GDM1 (cell line): ENCODE results near the gene WDR20.
"Not testable (repeated sequence)": the region's sequence is repeated elsewhere in the genome, so short reads cannot be mapped to it uniquely, and the experiment has no call there.

ENCODE experiments used
- DNase-seq: peaks from one replicate; lab custom pipeline; 2025; lab: John Stamatoyannopoulos, UW

The WDR20 gene

DNA sequence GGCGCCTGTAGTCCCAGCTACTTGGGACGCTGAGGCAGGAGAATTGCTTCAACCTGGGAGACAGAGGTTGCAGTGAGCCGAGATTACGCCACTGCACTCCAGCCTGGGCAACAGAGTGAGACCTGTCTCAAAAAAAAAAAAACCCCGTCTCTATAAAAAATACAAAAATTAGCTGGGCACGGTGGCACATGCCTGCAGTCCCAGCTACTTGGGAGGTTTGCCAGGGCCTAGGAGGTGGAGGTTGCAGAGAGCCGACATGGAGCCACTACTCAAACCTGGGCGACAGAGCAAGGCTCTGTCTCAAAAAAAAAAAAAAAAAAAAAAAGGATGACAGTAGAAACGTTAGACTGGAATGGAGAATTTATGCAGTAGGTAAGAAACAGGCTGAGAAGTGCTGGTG lies 5.7 kb upstream of the WDR20 start:
- not testable (repeated sequence) for DNase-seq

GRCh38 chr14:102134719-102135118 lies 5.0 kb upstream of the WDR20 start:
- DNase-seq, result not testable (repeated sequence)

DNA sequence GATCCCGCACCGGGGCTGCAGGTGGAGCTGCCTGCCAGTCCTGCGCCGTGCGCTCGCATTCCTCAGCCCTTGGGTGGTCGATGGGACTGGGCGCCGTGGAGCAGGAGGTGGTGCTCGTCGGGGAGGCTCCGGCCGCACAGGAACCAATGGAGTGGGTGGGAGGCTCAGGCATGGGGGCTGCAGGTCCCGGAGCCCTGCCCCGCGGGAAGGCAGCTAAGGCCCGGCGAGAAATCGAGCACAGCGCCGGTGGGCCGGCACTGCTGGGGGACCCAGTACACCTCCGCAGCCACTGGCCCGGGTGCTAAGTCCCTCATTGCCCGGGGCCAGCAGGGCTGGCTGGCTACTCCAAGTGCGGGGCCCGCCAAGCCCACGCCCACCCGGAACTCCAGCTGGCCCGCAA lies 4.2 kb upstream of the WDR20 start:
- DNase-seq, result not testable (repeated sequence)

DNA sequence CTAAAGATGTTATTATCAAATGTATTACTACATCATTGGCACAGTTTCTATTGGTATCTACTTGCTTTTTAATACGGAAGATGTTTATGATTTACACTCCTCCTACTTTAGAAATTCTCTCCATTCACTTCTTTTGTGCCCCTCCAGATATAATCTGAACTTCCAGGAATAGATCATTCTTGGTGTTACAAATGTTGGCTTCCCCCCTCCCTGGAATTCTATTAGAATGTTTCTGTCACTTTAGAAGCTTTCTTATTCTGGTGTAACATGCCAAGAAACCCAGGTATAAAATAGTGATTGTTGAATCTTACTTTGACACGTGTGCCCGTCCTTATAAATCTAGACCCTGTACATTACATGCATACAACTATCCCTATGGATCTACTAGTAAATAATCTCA lies 1.2 kb upstream of the WDR20 start:
- DNase-seq, result no peak

DNA sequence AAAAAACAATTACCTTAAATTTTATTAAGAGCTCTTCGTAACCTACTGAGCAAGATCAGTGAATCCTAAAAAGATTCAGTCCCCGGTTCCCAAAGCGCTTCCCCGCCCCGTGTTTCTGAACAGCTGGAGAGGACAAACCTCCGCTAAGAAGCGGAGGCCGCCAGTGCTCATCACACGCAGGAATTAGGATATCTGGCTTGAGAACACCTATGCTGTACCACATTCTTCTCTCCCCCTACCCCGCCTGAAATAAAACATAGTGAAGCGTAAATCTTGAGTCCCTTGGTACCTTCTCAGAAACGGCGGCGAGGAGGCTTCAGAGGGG lies 774 bp upstream of the WDR20 start:
- no peak for DNase-seq

DNA sequence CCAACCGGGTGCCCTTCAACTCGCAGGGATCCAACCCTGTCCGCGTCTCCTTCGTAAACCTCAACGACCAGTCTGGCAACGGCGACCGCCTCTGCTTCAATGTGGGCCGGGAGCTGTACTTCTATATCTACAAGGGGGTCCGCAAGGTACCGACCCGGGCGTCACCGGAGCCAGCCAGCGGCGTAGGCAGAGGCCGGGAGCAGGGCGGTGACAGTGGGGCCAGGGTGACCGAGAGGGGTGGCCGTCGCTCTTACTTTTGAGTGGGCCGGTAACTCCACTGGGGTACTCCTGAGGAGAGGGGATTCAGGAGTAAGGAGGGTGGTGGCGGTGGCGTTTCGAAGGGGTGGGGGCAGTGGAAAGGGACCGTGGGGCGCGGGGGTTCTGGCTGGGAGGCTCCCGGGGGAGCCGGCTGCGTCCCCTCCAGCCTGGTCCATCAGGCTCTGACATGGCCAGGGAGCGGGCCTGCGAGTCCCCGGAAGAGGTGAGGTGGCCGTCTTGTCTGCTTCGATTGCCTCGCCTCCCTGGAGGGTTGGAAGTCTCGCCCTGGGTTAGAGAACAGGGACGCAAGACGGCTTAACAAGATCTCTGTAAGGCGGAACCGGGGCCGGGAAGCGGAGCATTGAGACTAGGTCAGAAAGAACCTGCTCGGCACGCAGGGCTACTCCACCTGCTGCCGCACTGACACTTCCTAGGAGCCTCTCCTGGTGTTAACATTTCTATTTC lies 491 bp downstream of the WDR20 start:
- no peak for DNase-seq

DNA sequence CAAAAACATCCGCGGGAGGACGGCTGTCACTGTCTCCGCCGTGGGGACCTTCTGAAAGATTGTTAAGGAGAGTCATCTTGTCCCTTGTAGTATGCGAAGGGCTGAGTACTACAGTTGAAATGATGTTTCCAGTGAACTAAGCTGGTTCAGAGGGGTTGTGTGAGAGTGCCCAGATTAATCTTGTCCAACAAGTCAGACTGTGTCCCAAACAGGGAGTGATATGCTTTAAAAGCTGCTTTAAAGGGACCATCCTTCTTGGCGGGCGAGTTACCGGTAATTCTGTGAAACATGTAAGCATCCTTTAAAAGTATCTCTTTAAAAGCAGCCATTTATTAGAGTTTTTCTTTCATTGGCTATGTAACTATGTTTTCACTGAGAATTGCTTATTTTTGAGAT lies 1.1 kb downstream of the WDR20 start:
- no peak for DNase-seq

DNA sequence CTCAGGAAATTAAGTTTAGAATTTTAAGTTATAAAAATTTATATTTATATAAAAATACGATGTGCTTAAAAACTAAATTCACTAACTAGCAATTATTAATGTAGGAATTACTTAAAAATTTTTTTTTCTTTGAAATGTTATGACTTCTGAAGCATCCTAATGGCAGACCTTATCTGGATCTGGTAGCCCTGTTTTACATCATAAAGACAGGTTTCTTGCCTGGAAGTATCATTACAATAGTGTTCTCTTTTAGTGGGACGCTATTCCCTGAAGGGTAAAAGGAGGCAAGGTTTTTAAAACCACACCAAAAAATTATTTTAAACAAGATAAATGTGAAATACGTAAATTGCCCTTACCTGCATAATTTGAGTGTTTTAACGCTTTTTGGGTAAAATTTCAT lies 2.1 kb downstream of the WDR20 start:
- no peak for DNase-seq

- DNase-seq, result no peak
These were observed 5.2 kb downstream of the WDR20 start for GRCh38 chr14:102144914-102145313.

GRCh38 chr14:102145395-102145794 lies 5.7 kb downstream of the WDR20 start:
- DNase-seq, result no peak

- no peak for DNase-seq
These were observed 6.7 kb downstream of the WDR20 start for GRCh38 chr14:102146423-102146822.

DNA sequence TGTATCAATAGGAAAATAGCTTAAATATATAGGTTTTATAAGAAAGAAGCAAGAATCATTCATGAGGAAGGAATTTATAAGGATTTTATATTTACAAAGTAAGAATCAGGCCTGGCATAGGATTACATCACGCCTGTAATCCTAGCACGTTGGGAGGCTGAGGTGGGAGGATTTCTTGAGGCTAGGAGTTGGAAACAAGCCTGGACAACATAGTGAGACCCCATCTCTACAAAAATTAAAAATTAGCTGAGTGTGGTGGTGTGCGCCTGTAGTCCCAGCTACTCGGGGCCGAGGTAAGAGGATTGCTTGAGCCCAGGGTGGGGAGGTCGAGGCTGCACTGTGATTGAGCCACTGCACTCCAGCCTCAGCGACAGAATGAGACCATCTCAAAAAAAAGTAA lies 10.4 kb downstream of the WDR20 start:
- no peak for DNase-seq

GRCh38 chr14:102150744-102151143 lies 11.0 kb downstream of the WDR20 start:
- DNase-seq, result no peak

GRCh38 chr14:102151411-102151810 lies 11.7 kb downstream of the WDR20 start:
- DNase-seq, result not testable (repeated sequence)

DNA sequence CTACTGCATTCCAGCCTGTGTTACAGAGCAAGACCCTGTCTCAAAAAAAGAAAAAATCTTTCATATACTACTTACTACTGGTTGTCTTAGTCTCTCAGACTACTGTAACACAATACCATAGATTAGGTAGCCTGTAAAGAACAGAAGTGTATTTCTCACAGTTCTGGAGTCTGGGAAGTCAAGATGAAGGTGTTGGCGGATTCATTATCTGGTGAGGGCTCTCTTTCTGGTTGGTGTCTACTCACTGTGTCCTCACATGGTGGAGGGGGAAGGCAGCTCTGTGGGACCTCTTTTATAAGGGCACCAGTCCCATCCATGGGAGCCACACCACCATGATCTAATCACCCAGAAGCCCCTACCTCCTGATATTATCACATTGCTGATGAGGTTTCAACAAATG lies 14.4 kb downstream of the WDR20 start:
- no peak for DNase-seq

- no peak for DNase-seq
These were observed 15.3 kb downstream of the WDR20 start for GRCh38 chr14:102154821-102155549.

- DNase-seq, result no peak
These were observed 17.6 kb downstream of the WDR20 start for GRCh38 chr14:102157346-102157745.

- DNase-seq, result no peak
These were observed 19.1 kb downstream of the WDR20 start for GRCh38 chr14:102158797-102159196.

DNA sequence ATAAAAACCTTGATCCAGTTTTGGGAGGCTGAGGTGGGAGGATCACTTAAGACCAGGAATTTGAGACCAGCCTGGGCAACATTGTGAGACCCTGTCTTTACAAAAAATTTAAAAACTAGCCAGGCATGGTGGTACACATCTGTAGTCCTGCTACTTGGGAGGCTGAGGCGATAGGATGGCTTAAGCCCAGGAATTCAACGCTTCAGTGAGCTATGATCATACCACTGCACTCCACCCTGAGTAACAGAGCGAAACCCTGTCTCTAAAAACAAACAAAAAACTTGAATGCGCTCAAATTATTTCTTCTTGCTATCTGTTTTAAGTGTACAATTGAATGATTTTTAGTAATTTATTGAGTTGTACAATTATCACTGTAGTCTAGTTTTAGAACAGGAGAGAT lies 20.1 kb downstream of the WDR20 start:
- DNase-seq, result no peak

GRCh38 chr14:102162487-102162886 lies 22.8 kb downstream of the WDR20 start:
- no peak for DNase-seq

DNA sequence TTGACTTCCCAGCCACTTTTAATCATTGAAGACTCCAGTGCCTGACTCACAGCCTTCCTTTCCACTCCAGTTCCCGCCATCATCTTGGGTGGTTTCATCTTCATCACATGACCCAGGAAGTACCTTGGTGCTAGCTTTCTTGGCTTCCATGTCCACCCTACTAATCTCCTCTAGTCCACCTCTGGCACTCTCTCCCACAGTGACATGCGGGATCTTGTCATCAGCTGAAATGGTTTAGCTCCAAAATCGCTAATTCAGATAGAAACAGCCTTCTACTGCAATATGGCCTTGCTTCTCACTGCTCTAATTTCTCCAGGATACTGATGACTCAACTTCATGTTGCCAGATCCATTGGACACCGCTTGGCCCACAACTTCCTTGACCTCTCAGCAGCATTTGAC lies 24.5 kb downstream of the WDR20 start:
- no peak for DNase-seq

GRCh38 chr14:102164965-102165364 lies 25.3 kb downstream of the WDR20 start:
- DNase-seq, result no peak

- no peak for DNase-seq
These were observed 30.4 kb downstream of the WDR20 start for GRCh38 chr14:102170061-102170460.
